ENCODE data around the gene ZNF407. TPM values are rescaled to one million over a fixed set of nuclear protein-coding genes. Genes with fewer than 3 reads are reported as not detected.
A peak's percentile ranks its signal among the peaks of the same experiment; 100 is the strongest.

ZNF407 gene
- total and polyA plus RNA-seq, 2 of the 13 experiments (the other 11 are each of a cell fraction or from before 2014, with no cell fraction given) = 2.3 to 8.7 TPM

GRCh38 chr18:74796841-74797576 is 199.3 kb downstream of the ZNF407 start:
- no peak overlapping the region for H3K9ac ChIP-seq (ENCODE audit: insufficient read depth, low read depth, low read length)
- ChIA-PET CTCF (ENCODE audit: low intra/inter-chr PET ratio, low total read pairs) (no interaction called here), POLR2A (no interaction called here)
- intact Hi-C loops (cut with micrococcal nuclease; ENCODE audit: unreplicated experiment) (no loop called here), in situ Hi-C loops (cut with HindIII; ENCODE audit: extremely low pct_ligation_motif_present, low pct_unique_long_range_greater_than_20kb) (no loop called here)
- no peaks in the 10 kb centered on the region for H3K27me3 ChIP-seq (ENCODE audit: control insufficient read depth in 1 of 2, insufficient read depth in 2 of 2, low read length in 2 of 2)
- no peak overlapping the region for H3K4me3 ChIP-seq (replicated peaks in 1 of 3; ENCODE audit: insufficient read depth in 1 of 3, low read depth in 2 of 3, low read length in 3 of 3)
- no peak overlapping the region for H3K4me2 ChIP-seq (ENCODE audit: low read depth, low read length)
- ATAC-seq (no peak), FAIRE-seq (peak; percentile 4), DNase-seq (ENCODE audit: low spot score) (peak; percentile 24)
- no peaks in the 10 kb centered on the region for H4K20me1 ChIP-seq (ENCODE audit: insufficient read depth, low read length)
- TF ChIP-seq NPAS2 (CRISPR knock-in tag; IDR thresholded peaks at IDR 0.05; ENCODE audit: borderline replicate concordance) = no peak
- no peak for TF ChIP-seq TOPORS (CRISPR knock-in tag; IDR thresholded peaks at IDR 0.05)
- TF ChIP-seq ZSCAN5A (CRISPR knock-in tag; IDR thresholded peaks at IDR 0.05; ENCODE audit: borderline replicate concordance) = no peak
- no peak for TF ChIP-seq NCOA2 (CRISPR knock-in tag; IDR thresholded peaks at IDR 0.05)
- no peak for TF ChIP-seq NFRKB (IDR thresholded peaks at IDR 0.05)
- no peak for TF ChIP-seq ZSCAN29 (CRISPR knock-in tag; conservative IDR thresholded peaks at IDR 0.05)
- TF ChIP-seq PHF5A (CRISPR knock-in tag; IDR thresholded peaks at IDR 0.05; ENCODE audit: low read depth, unreplicated experiment) = no peak
- TF ChIP-seq TGIF2 (CRISPR knock-in tag; IDR thresholded peaks at IDR 0.05) = no peak
- 73% methylated on average over 7 of the region's 7 CpGs for WGBS (ENCODE audit: low lambda C conversion rate)
- no peak overlapping the region for H3K27ac ChIP-seq (ENCODE audit: extremely low read length, insufficient read depth, low read length)
- no peaks in the 10 kb centered on the region for H3K36me3 ChIP-seq (replicated peaks in 1 of 2; ENCODE audit: control insufficient read depth in 1 of 2, insufficient read depth in 2 of 2, low read length in 2 of 2)
- H2AFZ ChIP-seq (ENCODE audit: low read length) = no peak overlapping the region
- H3K4me1 ChIP-seq (ENCODE audit: insufficient read depth, low read length) = no peaks in the 10 kb centered on the region
- H3K79me2 ChIP-seq (ENCODE audit: insufficient read depth, low read length) = no peaks in the 10 kb centered on the region
- BruUV-seq (replicated peaks) = no TSS peak
- H3K9me3 ChIP-seq (ENCODE audit: low read length) = no peaks in the 10 kb centered on the region
